ENCODE measurements around the gene NPBWR2. TPM values are rescaled to one million over a fixed set of nuclear protein-coding genes. Genes with fewer than 3 reads are reported as not detected.
"Not testable (repeated sequence)": the region's sequence is repeated elsewhere in the genome, so short reads cannot be mapped to it uniquely, and the experiment has no call there.

NPBWR2 gene
- total RNA-seq, 1 donor from 2014 or later: not detected

DNA sequence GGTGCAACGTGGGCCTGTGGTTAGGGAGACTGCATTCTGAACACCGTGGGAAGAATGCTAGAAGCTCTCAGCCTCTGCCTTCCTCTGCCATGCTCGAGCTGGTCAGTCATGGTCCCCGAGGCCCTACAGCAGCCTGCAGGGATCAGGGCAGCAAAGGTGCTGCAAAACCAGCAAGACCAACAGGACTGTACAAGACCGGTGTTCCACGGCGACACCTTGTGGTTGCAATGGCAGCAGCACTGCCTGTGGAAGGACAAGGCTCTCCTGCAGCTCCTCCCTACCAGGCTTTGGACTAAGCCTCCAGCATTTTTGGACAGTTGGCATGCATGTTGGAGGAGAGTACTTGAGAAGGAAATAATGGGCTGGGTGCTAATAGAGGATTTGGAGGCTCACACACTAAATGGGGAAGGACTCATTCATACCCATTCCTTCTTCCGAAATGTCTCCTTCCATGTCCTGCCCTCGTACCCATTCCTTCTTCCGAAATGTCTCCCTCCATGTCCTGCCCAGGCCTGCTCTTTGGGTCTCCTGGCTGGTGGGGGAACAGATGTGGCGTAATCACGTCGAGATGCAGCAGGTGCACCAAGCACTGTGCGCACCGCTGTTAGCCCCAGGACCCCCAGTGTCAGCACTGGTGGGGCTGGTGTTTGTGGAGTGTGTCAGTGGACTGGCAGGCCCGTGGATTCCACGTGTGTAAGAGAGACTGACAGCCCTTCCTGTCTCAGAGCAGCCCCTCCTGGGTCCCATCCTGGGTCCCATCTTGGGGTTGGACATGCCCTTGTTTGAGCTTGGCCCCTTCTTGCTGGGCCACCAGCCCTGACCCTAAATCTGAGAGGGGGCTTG, 38.3 kb upstream of the NPBWR2 start:
- intact Hi-C loops (cut with DNase I): no loop called here
- ATAC-seq (ENCODE audit: poor library complexity) (no peak), DNase-seq (peak; percentile 37)

DNA sequence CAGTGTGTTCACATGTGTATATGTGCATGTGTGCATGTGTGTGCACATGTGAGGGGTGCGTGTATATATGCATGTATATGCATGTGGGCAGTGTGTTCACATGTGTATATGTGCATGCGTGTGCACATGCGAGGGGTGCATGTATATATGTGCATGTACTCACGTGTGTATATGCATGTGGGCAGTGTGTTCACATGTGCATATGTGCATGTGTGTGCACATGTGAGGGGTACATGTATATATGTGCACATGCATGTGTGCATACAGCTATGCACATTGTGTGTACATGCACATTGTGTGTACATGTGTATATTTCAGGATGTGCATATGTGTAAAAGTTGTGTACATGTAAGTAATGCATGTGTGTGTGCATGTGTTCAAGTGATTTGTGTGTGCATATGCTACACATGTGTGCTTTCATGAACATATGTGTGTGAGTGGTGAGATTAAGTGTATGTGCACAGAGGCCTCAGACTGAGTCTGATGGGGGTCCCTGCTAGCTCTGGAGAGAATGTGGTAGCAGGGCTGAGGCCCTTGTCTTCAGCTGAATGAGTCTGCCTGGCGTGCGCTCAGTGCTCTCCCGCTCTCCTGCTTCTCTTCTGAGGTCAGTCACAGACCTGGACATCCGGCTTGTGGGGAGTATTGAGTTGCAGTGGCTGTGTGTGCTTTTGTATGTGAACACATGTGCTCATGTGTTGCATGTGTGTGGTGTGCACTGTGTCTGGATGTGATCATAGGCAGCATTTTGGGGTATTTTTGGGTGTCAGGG, 37.0 kb upstream of the NPBWR2 start:
- intact Hi-C loops (cut with DNase I): no loop called here
- ATAC-seq (ENCODE audit: poor library complexity): no peak
- no peak for DNase-seq

DNA sequence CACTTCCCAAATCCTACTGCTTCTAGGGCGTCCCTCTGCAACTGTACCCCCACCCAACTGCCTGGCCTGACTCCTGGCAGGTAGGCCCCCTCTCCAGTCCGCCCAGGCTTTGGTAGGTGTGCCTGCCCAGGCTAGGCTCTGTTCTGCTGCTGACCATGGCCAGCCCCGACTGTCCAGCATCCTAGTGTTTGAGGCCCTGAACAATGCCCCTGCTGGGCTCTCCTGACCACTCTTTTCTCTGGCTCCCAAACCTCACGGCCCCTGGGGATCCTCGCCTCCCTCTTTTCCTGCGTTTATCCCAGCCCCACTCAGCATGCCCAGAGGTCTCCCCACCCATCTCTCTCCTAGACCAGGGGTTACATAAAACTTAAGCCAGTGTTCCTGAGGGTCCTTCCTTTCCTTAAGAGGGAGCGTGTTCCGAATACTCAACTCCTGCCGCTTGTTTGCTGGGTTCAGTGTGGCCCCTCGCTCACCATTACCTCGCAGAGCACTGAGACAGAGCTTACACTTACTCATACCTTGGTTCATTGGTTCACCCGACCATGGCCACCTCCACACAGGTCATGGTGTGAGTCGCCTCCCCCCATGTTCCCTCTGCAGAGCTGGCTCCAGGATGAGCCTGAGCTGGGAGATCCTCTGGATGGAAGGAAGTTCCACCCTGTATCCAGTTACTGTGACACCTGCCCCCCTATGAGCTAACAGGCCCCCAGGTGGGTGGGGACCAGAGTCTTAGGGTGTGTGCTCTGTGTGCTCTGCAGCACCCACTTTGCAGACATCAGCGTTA, 35.8 kb upstream of the NPBWR2 start:
- peak; percentile 8 for DNase-seq
- ATAC-seq (ENCODE audit: poor library complexity): no peak
- intact Hi-C loops (cut with DNase I): no loop called here

DNA sequence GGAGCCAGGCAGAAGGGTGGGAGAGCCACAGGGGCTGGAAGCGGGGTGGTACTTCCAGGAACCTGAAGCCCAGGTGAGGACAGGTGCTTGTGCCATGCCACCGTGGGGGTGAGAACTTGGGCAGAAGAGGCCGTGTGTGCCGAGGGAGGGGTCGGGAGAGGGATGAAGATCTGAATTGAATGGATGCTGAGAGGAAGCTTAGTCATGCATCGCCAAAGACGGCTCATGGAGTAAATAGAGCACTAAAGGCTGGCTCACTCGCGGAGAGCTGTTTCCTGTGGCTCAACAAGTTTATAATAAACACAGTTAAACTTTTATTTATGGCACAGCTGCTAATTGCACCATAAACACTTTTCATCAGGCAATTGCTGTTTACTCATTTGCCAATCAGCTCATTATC, 35.2 kb upstream of the NPBWR2 start:
- intact Hi-C loops (cut with DNase I): no loop called here
- ATAC-seq (ENCODE audit: poor library complexity): no peak
- peak; percentile 6 for DNase-seq

GRCh38 chr20:64140956-64141355, 33.6 kb upstream of the NPBWR2 start:
- ATAC-seq (ENCODE audit: poor library complexity) (no peak), DNase-seq (peak; percentile 17)
- intact Hi-C loops (cut with DNase I): no loop called here

DNA sequence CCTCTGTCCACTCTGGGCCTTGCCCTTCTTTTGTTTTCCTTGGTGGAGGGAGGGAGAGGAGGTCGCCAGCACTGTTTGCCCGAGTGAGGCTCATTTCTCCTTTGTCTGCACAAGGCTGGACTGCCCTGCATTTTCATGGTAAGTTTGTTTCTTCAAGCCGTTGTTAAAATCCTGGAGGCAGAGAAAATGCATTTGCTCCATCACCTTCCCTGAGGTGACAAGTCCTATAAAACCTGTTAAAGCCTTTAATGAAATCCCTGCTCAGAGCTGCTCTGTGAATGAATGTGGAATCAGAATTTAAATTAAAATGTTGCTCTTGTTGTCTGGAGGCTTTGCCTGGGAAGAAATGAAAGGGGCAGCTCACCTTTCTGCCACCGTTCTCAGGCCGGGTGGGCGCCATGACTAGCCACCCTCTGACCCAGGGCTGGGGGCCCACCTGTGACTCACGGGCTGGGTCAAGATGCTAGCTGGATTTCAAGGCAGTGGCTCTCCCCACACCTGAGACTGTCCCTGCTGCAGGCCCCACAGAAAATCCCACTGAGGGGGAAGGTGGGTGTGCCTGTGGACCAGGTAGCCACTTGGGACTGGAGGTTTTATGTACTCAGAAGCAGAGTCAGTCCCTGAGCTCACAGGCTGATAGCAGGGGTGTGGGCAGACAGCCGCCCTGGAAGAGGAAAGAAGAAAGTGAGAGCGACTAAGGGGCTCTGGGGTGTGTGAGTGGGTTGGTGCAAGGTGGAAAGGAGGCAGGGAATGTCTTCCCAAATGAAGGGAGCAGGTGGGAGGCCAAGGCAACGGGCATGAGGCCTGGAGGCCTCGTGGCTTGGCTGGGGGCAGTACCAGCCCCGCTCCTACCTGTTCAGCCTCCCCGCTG, 32.9 kb upstream of the NPBWR2 start:
- no peak for ATAC-seq (ENCODE audit: poor library complexity)
- intact Hi-C loops (cut with DNase I): no loop called here
- peak; percentile 9 for DNase-seq

GRCh38 chr20:64139199-64140060, 32.1 kb upstream of the NPBWR2 start:
- intact Hi-C loops (cut with DNase I): no loop called here
- ATAC-seq (ENCODE audit: poor library complexity): no peak
- peak; percentile 17 for DNase-seq

GRCh38 chr20:64138276-64138815, 31.0 kb upstream of the NPBWR2 start:
- DNase-seq (peak; percentile 7), ATAC-seq (ENCODE audit: poor library complexity) (no peak)
- intact Hi-C loops (cut with DNase I): no loop called here

- intact Hi-C loops (cut with DNase I): no loop called here
- no peak for ATAC-seq (ENCODE audit: poor library complexity)
- peak; percentile 30 for DNase-seq
Measured at GRCh38 chr20:64137598-64138031, 30.2 kb upstream of the NPBWR2 start.

DNA sequence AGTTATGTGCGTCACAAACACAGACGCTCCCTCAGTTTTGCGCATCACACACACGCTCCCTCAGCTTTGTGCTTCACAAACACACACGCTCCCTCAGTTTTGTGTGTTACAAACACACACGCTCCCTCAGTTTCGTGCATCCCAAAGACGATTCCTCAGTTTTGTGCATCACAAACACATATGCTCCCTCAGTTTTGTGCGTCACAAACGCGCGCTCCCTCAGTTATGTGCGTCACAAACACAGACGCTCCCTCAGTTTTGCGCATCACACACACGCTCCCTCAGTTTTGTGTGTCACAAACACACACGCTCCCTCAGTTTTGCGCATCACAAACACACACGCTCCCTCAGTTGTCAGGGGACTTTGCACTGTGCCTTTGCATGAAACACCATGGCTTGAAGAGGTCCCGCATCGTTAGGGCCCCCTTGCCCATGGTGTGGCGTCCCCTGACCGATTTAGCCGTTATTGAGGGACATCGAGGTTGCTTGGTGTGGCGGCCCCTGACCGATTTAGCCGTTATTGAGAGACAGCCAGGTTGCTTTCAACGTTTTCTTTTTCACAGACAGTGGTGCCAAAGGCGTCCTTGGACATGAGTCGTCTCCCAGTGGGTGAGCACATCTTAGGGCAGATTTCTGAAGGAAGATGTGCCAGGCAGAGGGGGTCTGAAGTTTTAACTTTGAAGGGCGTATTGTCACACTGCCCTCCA, 28.8 kb upstream of the NPBWR2 start:
- intact Hi-C loops (cut with DNase I): no loop called here
- ATAC-seq (ENCODE audit: poor library complexity) (no peak), DNase-seq (peak; percentile 17)

DNA sequence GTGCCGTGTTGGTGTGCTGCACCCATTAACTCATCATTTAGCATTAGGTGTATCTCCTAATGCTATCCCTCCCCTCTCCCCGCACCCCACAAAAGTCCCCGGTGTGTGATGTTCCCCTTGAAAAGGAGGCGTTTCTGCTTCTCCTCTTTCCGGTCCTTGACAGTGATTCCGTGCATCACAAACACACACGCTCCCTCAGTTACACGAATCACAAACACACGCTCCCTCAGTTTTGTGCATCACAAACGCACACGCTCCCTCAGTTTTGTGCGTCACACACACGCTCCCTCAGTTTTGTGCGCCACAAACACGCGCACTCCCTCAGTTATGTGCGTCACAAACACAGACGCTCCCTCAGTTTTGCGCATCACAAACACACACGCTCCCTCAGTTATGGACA, 27.4 kb upstream of the NPBWR2 start:
- intact Hi-C loops (cut with DNase I); ATAC-seq (ENCODE audit: poor library complexity): not testable (repeated sequence)
- DNase-seq: peak; percentile 8

- intact Hi-C loops (cut with DNase I): no loop called here
- peak; percentile 4 for DNase-seq
- ATAC-seq (ENCODE audit: poor library complexity): no peak
Measured at GRCh38 chr20:64133951-64134407, 26.6 kb upstream of the NPBWR2 start.

GRCh38 chr20:64131406-64131805, 24.0 kb upstream of the NPBWR2 start:
- DNase-seq: peak; percentile 37
- intact Hi-C loops (cut with DNase I): no loop called here

DNA sequence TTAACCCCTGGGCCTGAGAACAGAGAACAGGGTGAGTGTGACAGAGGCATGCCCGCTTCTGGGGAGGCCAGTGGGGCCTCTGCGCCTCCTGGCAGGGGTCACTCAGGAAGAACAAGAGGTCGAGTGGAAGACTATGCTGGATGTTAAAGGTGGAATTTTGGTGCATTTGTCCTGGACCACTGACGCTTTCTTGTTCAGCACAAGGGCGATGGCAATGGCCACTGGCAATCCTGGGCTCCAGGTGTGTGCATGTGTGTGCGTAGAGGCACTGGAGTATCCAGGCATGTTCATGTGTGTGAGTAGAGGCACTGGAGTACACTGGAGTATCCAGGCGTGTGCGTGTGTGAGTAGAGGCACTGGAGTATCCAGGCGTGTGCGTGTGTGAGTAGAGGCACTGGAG, 23.5 kb upstream of the NPBWR2 start:
- DNase-seq (peak; percentile 7), ATAC-seq (ENCODE audit: poor library complexity) (no peak)
- intact Hi-C loops (cut with DNase I): no loop called here

More at GRCh38 chr20:64131406-64131805, 24.0 kb upstream of the NPBWR2 start:
- ATAC-seq (ENCODE audit: poor library complexity): no peak

DNA sequence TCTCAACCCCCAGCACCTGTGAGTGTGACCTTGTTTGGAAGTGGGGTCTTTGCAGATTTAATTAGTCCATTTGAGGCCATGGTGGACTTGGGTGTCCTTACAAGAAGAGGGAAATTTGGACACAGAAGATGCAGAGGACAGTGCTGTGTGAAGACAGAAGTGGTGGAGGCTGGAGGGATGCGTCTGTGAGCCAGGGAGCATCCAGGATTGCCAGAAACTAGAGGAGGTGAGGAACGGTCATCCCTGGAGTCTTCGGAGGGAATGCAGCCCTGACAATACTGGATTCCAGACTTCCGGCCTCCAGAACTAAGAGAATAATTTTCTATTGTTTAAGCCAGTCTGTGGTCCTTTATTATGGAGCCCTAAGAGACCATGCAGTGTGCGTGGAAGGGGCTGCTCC, 22.9 kb upstream of the NPBWR2 start:
- ATAC-seq (ENCODE audit: poor library complexity) (no peak), DNase-seq (no peak)
- intact Hi-C loops (cut with DNase I): no loop called here

DNA sequence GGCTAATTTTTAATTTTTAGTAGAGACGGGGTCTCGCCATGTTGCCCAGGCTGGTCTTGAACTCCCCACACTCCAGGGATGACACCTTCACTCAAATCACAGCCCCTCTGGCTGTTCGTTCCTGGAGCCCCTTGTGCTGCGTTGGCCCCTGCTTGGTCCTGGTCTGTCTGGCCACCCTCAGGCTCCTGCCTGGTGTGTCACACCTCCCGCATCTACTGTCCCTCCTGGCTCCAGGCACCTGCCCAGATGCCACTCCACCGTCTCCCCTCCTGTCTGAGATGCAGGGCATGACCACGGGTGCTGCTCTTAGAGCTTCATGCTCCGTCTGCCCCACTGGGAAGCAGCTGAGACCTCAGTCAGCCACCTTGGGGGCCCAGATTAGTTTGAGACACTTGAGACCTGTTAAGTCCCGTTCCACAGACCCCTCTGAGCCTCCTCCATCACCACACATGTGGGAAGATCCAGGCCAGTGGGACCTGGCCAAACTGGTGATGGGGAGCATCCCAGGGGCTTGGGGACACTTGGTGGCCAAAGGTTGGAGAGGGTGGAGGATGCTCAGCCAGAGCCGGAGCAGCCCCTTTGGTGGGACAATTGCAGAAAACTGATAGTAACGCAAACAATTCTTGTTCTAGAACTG, 21.9 kb upstream of the NPBWR2 start:
- intact Hi-C loops (cut with DNase I): no loop called here
- DNase-seq: peak; percentile 29
- ATAC-seq (ENCODE audit: poor library complexity): no peak

Data from Right ventricle myocardium superior (tissue), 1 donor.